Astrocyte of the spinal cord (primary cell): ENCODE measurements around the gene CDYL.

Experiments used
- DNase-seq: peaks from one replicate; pipeline ENCODE4 v3.0.0; 2011; ENCODE audit warnings: low read depth, low spot score
- H3K4me3 ChIP-seq: 2 replicates; pipeline ENCODE4 v1.5.1; 2011; ENCODE audit warnings: low read depth, mild to moderate bottlenecking, low read length, moderate library complexity
- in situ Hi-C: cut with HindIII; loops from 2 replicates; pipeline ENCODE4 v1.10.0; 2017; ENCODE audit warnings: low sequenced_read_pairs
- TF ChIP-seq, protein P1 (sequence below): IDR thresholded peaks from 2 replicates; pipeline ENCODE4 v1.5.1; 2012; ENCODE audit warnings: low read depth, mild to moderate bottlenecking, low read length, inconsistent platforms

The CDYL gene

DNA sequence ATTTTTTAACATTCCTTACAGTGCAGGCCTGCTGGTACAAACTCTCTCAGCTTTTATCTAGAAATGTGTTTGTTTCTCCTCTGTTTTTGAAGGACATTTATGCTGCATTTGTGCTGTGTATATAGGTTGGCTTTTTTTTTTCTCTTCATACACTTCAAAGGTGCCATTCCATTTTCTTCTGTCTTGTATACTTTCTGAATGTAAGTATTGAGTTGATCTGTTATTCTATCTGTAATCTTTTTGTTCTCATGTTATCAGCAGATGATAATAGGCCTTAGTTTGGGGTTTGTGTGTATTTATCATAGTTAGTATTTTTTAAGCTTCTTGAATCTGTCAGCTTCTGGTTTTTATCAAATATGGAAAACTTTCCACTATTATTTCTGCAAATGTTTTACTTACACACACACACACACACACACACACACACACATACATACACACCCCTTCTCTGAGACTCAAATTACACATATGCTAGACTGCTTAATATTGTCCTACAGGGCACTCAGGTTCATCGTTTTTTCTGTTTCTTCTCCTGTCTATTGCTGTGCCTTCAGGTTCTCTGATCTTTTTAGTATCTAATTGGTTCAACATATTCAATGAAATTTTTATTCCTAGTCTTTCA is 153.0 kb downstream of the CDYL start:
- TF ChIP-seq, protein P1, sequence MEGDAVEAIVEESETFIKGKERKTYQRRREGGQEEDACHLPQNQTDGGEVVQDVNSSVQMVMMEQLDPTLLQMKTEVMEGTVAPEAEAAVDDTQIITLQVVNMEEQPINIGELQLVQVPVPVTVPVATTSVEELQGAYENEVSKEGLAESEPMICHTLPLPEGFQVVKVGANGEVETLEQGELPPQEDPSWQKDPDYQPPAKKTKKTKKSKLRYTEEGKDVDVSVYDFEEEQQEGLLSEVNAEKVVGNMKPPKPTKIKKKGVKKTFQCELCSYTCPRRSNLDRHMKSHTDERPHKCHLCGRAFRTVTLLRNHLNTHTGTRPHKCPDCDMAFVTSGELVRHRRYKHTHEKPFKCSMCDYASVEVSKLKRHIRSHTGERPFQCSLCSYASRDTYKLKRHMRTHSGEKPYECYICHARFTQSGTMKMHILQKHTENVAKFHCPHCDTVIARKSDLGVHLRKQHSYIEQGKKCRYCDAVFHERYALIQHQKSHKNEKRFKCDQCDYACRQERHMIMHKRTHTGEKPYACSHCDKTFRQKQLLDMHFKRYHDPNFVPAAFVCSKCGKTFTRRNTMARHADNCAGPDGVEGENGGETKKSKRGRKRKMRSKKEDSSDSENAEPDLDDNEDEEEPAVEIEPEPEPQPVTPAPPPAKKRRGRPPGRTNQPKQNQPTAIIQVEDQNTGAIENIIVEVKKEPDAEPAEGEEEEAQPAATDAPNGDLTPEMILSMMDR, result no peak
- in situ Hi-C loops, result no loop called here
- no peak for DNase-seq
- no peak overlapping the region for H3K4me3 ChIP-seq

DNA sequence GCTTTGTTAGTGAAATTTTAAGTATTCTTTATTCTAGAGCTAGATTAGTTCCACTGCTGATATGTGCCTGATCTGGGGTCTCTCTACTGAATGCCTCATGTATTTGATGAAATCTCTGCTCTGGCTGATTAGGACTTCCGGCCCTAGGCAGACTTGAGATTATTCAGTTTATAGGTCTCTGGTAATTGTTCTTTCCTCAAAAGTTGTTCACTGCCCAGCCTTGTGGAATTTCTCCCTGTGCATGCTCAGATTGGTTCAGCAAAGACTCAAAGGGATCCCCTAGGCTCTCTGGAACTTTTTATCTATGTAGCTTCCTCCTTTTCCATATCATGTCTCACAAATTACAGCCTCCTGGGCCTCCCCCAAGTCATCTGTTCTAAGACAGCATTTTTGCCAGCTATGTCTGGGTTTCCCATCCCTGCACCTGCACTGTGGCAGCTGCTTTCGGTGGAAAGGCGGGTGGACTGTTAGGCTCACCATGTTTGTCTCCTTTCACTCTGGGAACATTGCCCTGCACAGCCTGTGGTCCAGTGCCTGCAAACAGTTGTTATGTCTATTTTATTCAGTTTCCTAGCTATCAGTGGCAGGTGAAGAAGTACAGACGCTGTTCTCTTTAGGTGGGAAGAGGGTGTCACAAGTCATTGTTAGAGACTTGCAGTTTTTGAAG is 154.0 kb downstream of the CDYL start:
- in situ Hi-C loops, result no loop called here
- no peak overlapping the region for H3K4me3 ChIP-seq
- TF ChIP-seq, protein P1, result no peak
- no peak for DNase-seq

DNA sequence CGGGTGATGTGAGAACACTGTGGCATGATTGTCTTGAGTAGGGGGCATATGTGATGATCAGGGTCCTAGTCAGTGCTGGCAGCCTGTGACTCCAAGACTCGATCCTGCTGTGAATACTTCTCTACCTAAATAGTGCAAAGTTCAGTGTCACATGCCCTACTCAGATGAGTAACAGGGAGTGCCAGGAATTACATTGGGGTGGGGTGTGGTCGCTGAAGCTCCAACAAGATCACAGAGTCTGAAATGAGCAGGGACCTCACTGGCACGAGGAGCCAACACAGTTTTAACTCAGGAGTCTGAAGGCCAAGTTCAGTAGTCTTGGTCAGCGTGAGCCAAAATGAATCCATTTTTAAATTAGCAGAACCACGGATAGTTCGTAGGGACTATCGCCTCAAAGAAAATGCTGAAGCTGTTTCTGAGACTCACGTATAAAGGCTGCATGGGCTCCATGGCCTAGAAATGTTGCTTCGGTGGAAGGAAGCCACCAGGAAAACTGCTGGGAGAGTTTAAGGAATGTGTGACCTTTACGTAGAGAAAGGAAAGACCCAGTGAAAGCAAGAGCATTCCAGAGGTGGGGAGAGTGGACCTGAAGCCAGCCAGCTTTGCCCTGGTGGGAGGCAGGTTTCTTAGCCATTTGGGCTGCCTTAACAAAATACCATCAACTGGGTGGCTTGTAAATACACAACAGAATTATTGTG is 155.5 kb downstream of the CDYL start:
- no peak for DNase-seq
- no peak overlapping the region for H3K4me3 ChIP-seq
- TF ChIP-seq, protein P1, result no peak
- in situ Hi-C loops, result no loop called here

DNA sequence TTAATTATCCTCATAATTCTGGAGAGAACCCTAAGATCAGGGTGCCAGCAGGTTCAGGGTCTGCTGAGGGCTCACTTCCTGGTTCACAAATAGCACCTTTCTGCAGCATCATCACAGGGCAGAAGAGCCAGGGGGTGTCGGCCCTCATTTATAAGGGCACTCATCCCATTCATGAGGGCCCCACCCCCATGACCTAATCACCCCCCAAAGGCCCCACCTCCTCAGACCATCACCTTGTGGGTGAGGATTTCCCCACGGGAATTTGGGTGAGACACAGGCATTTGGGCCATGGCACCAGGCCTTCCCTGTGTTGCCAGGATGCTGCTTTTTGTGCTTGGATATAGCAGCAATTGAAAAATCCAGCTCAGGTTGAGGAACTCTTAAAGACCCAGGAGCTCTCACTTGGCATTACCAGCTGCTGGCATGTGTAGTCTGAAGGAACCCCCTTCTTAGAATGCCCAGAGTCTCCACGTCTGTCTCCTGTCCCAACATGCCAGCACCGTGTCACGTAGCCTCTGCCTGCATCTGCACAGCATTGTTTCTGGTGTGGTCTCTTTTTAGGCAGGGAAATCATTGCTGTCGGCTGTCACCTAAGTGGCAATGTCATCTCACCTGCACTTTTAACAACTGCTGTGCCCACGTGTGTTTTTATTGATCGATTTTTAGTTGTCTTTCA is 156.2 kb downstream of the CDYL start:
- in situ Hi-C loops, result no loop called here
- TF ChIP-seq, protein P1, result no peak
- no peak for DNase-seq
- no peak overlapping the region for H3K4me3 ChIP-seq

DNA sequence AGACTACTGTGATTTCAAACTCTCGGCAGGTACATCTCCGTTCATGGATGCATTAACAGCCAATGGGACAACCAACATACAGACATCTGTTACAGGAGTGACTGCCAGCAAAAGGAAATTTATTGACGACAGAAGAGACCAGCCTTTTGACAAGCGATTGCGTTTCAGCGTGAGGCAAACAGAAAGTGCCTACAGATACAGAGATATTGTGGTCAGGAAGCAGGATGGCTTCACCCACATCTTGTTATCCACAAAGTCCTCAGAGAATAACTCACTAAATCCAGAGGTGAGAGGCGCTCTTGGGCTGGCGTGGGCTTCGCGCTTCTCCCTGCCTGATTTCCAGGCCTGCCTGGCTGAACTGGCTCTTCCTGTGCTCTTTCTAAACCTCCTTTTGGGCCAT is 159.3 kb downstream of the CDYL start:
- H3K4me3 ChIP-seq, result no peak overlapping the region
- in situ Hi-C loops, result no loop called here
- TF ChIP-seq, protein P1, result no peak
- DNase-seq, result no peak

DNA sequence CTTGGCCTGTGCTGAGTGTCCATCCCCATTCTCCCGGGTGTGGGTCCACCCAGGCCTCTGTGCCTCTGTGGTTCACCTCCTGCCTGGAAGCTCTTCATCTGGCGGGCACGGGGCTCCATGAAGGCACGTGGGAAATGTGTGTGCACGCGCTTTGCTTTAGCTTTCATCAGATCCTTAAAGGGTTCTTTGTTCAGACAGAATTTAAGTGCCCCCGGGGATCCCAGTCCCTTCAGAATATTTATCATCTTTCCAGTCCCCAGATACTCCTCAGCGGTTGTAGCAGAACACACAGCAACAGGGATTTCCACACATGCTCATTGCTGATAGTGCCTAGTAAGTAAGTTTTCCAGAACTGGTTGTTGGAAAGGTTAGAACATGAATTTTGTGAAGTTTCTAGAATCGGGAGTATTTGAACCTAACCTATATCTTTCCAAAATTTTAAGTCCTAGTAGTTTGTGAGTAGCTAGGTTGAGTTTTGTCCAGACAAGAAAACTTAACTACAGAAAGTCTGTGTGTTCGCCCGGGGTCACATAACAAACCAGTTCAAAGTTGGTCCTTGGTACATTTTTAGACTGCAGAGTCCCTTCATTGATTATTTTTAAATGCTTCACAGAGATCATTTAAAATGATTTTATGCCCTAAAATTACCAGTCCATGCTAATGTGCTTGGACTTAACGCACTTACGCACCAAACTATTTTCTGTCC is 159.9 kb downstream of the CDYL start:
- in situ Hi-C loops, result no loop called here
- TF ChIP-seq, protein P1, result no peak
- H3K4me3 ChIP-seq, result no peak overlapping the region
- DNase-seq, result no peak
